Astrocyte (in vitro differentiated cells and primary cell): Measurements from ENCODE around the gene CACNA1C.

Source experiments
- CTCF ChIP-seq: IDR thresholded peaks from 2 replicates; pipeline ENCODE4 v1.5.1; 2011; ENCODE audit warnings: low read depth, mild to moderate bottlenecking, inconsistent platforms, low read length, moderate library complexity; ENCODE audit not compliant: insufficient read depth
- EZH2 ChIP-seq: IDR thresholded peaks from 2 replicates; pipeline ENCODE4 v1.6.1; 2012; ENCODE audit warnings: mild to moderate bottlenecking, low read length, inconsistent platforms; ENCODE audit not compliant: insufficient read depth

DNA sequence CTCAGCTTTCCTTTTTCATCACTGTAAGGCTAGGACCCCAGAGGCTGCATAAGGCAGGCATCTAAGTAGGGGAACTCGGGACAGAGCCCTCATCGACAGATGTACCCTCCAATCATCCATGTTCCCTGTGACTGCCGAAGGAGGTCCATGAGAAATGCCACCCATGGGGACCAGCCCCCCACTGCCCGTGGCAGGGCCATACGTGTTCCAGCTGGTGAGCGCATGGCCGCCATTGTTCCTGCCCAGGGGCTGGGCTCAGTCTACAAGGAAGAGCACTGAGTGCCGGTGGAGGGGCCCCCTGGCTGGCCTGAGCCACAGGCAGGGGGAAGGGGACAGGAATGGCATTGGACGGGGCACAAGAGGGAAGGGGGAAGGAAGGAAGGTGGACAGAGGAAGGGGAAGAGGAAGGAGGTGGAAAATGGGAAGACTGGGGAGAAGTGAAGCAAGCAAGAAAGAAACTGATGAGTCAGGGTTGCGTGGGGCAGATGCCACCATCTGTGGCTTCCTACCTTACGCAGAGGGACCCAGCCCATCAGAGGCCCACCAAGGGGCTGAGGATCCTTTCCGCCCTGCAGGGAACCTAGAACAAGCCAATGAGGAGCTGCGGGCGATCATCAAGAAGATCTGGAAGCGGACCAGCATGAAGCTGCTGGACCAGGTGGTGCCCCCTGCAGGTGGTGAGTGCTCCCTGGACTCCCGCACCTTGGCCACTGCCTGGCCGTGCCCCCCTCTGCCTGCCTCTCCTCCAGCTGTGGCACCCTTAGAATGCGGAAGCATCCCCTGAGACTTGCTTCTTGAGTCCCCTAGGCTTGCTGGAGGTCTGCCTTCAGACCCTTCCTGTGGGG, 621.4 kb downstream of the CACNA1C start:
- no peak for TF ChIP-seq CTCF
- TF ChIP-seq EZH2: no peak
